NCI-H748 treated with DMSO at 0.1 percent for 48 hours (cell line): ENCODE data around the gene GLCE.

Source experiments
- DNase-seq: peaks from one replicate; lab custom pipeline; 2025; lab: John Stamatoyannopoulos, UW

The GLCE gene

DNA sequence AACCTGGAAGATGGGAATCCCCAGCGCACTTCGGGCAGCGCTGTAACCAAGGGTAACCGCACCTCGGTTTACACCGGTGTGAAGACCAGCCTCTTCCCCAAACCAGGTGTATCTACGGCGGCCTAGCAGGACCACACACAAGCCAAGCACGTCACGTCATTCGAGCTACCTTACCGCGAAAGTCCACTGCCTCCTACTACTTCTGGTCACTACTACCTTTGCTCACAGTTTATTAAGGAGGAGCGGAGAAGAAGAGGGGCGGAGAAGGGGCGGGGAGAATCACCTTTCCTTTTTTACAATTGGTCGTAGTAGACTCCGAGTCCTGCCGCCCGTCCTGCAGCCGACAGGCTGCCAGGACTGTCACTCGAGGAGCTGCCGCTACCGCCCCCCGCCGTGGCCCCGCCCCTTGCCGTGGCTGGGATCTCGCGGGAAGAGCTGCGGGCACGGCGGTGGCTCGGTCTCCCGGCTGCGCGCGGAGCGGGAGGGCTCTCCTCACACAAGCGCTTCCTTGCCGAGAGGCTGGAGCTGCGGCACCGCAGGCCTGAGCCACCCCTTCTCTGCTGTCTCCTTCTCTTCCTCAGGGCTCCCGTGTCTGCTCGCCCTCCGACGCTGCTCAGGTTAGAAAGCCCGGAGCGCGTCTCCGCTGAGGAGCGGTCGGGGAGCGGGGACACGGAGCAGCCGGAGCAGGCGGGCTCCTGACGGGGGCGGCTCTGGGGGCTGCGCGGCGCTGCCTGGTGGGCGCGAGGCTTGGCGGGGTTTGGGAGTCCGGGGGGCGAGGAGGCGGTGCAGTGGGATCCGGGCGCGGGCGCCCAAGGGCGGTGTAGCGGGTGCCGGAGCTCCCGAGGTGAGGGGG lies at the start of gene GLCE:
Gene GLCE, plus strand, starts transcription at position 495 of the 853 bp plus-strand sequence. CDS start 95,172 bp downstream, outside the sequence.
- DNase-seq = peak; percentile 85

DNA sequence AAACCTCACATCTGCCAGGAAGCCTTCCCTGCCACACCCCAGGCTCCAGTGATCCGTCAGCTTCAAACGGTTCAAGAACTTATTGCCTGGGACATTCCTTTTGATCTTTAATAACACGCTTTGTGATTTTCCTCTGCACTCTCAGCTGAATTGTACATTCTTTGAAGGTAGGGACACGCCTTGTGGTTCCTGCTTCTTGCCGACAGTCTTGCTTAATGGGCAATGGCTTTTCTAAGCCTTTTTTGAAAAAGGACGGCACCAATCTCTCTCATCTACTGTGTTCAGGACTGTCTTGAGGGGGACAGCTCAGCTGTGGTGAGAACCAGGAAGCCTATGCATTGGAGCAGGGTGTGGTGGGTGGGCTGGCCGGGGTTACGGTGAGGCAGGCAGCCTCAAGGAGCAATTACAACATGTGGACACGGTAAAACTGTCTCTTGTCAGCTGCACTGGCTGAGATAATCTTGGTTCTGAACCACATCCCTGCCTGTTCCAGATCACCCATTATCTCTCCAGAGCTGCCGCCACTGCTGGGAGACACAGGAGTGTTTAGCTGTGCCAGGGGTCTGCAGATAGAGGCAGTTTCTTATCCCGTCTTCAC lies 46.0 kb upstream of the GLCE start:
- DNase-seq = no peak

DNA sequence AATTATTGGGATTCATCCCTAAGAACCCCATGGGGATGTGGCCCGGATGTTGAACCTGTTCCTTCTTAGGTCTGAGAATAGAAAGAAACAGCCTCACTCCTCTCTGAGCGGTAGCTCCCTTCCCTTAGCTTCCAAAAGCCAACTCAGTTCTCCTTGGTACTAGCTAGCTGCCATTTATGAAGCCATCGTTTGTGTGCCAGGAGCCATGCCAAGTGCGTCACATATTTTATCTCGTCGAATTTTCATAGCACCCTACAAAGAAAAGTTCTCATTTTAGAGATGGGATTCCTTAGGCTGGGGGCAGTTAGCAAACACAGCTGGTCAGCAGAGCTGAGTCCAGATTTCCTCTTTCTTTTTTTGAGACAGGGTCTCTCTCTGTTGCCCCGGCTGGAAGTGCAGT lies 45.4 kb upstream of the GLCE start:
- no peak for DNase-seq

DNA sequence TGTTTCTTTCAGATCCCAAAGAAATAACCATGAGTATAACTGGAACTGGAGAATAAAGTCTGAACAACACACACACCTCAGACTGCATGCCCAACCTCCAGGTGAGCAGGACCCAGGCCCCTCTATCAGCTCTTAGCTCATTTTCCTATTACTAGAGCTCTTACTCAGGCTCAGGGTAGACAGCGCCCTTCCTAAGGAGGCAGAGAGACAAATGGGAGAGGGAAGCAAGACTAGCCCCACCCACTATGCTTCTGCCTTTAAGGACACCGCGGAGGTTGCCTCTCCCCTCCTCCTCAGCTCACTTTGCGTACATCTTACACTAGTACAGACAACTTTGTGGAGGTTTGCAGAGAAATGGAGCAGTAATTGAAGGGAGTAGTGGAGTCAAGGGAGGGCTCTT lies 44.0 kb upstream of the GLCE start:
- DNase-seq = no peak

DNA sequence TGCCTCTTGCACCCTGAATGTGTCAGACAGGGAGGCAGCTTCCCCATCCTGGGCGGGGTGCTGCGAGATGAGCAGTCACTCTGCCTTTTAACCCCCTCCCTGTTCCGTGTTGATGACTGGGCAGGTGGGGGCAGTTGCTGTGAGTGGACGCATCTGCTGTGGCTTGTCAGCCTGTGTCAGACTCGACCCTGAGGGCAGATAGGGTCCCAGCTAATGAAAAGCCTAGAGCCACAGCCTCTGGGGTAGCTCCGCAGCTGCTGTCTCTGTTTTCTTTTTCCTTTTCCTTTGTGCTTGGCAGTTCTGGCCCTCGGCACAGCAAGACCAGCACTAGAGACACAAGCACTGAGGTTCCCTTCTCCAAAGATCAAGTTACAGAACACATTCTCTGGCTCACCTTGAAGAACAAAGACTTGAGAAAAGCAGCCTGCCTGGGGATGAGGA lies 43.0 kb upstream of the GLCE start:
- DNase-seq = no peak

DNA sequence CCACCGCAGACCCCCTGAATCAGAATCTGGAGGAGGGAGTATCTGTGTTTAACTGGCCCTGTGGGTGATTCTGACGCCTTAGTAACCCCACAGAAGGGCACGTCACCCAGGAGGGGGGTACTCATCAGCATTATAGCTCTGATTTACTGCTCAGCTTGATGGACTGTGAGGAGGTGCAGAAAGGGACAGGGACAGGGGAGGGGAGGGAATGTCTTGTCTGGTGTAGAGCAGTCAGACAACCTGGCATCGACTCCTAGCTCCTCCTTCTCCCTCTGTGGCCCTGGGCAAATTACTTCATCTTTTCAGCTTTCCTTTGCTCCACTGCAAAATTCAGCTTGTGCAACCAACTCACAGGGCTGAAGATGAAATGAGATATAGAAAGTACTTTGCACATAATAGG lies 42.3 kb upstream of the GLCE start:
- no peak for DNase-seq

DNA sequence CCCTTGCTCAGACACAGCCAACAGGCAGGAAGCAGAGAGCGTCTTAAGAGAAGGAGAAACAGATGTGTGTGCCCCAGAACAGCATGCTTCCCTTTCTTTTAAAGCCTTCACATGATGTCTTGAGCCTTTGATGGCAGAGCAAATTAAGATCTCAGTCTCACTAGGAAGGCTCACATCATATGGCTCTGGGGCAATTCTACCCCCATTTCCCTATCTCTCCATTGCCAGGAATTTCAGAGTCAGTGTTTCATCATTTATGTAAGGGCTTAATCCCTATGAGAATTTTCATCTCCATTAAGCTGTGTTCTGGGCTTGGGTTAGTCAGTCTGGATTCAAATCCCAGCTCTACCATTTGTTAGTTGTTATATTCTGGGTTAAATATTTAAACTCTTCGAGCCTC lies 41.4 kb upstream of the GLCE start:
- DNase-seq = no peak

DNA sequence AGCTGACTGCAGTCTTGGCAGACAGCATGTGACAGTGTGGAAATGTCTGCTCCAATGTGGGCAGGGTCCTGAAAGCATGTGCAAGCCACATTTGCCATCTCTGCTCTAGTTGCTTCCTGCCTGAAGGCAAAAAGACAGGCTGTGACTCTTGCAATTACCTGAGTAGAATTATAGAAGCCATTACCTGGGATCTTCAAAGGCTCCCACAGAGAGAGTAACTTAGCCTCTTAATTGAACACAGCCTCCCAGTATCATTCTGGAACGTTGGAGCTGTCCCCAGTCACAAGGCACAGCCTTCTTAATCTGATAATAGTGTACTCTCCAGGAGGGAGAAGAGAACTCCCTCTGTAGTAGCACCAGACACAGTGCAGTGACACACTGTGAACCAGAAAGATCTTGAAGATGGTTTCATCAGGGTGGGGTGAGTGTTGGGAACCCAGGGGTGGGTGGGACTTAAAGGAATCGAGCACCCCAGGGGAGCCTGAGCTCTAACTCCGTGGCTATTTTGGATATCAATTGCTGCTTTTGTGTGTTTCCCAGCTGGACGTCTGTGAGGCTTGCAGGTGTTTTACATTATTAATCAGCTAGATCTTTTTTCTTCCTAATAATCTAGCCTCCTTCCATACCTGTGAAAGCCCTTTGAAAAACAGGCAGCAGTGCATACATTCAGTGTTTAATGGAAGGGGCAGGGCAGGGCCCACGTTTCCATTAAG lies 40.6 kb upstream of the GLCE start:
- no peak for DNase-seq

DNA sequence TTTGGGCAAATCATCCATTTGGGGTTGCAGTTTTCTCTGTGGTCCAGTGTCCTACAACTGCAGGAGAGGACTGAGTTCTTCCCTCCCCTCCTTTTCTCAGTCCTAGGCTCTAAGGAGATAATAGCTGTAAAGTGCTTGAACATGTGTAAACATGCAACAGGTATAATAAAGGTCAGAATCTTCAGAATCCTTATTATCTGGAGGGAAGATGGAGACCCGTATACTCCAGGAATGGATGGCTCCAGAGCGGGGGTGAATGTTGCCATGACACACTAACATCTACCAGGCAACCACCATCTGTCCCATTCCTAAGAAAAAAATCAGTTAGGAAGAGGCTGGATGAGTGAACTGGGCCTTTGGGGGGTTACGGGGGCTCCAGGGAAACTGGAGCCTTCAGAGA lies 39.7 kb upstream of the GLCE start:
- no peak for DNase-seq

DNA sequence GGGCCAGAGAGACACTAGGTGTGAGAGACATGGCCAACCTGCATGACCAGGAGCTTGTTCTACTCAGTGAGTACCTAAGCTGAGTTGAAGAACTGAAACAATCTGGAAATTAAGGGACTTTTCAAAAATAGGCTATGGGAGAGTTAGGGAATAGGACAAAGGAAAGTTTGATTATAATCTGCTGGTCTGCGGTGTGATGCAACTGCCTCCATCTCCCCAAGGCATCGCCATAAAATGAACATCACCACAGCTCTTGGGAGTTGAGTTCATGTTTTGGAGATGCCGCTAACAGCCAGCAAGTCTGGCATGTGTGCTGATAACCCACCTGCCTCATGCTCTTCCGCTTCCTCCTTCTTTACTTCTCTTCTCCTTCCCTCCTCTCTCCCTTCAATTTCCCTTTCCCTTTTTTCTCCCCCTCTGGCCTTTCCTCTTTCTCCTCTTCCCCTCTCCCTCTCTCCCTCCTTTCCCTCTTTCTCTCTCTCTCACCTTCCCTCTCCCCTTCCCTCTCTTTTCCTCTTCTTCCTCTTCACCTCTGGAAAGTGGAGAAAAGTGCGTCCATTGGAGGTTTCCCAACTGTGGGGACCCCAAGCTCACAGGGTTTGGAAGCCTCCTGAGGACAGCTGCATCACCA lies 39.1 kb upstream of the GLCE start:
- DNase-seq = no peak

DNA sequence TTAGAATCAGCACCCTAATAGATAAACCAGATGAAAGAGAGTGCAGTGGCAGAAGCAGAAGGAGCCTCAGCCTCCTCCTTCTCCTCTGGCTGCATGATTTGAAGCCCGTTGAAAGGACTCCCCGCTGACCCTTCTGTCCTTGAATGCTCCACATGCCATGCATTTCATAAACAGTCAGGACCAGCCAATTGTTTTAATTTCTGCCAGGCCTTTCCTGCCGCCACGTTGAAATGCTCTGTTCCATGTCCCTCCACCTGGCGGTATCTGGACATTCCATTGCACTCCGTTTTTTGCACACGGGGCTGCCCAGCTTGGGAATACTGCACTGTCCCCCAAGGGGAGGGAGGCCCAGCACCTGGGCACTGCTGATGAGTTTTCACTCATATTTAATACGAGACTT lies 35.2 kb upstream of the GLCE start:
- DNase-seq = no peak

DNA sequence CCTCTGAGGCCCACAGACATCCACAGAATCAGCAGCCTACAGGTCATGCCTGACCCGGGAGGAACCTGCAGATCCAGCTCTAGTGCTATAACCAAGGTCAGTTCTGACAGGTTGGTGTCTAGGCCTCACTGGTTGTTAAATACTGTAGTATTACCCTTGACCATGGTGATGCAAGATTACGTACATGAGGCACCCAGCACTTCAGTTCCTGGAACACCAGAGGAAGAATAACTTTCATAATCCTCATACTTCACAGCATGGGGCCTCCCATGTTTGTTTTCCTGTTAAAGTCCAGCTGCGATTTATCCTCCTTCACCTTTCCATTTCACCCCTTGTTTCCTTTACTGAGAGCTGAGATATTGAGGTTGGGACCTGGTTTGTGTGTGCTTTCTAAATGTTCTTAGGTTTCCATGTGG lies 34.4 kb upstream of the GLCE start:
- DNase-seq = no peak

DNA sequence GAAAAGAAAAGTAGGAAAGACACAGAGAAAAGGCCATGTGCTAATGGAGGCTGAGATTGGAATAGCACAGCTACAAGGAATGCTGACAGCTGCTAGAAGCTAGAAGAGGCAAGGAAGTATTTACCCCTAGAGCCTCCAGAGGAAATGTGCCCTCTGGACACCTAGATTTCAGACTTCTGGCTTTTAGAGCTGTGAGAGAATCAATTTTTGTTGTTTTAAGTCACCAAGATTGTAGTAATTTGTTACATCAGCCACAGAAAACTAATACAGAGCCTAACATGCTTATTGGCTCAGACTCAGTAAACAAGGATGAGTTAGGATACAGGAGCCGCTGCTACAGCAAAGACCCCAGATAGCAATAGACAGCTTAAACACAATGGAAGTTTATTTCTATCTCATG lies 33.1 kb upstream of the GLCE start:
- DNase-seq = no peak

DNA sequence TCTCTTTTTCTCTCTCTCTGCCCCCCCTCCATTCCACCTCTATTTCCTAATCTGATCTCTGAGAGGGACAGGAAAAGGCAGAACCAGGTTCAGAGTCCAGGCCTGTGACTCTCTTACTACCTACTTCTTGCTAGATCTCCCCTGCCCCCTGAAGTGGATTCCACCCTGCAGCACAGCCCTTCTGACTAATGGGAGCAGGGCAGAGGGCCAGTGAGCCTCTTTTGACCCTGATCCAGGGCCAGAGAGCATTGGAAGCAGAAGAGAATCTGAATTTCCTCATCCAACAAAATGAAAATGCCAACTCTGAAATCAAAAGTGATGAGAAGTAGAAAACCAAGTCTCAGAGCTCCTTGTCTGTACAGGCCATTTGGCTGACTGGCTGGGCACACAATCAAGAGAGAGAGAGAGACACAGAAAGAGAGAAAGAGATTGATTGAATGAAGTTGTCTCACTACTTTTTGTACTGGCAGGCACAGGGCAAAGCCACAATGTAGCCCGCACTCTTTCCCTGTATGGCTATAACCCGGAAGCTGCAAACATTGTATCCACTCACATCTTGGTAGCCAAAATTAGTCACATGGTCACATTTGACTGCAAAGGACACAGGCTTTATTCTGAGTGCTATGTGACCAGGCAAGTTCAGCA lies 31.6 kb upstream of the GLCE start:
- DNase-seq = no peak

DNA sequence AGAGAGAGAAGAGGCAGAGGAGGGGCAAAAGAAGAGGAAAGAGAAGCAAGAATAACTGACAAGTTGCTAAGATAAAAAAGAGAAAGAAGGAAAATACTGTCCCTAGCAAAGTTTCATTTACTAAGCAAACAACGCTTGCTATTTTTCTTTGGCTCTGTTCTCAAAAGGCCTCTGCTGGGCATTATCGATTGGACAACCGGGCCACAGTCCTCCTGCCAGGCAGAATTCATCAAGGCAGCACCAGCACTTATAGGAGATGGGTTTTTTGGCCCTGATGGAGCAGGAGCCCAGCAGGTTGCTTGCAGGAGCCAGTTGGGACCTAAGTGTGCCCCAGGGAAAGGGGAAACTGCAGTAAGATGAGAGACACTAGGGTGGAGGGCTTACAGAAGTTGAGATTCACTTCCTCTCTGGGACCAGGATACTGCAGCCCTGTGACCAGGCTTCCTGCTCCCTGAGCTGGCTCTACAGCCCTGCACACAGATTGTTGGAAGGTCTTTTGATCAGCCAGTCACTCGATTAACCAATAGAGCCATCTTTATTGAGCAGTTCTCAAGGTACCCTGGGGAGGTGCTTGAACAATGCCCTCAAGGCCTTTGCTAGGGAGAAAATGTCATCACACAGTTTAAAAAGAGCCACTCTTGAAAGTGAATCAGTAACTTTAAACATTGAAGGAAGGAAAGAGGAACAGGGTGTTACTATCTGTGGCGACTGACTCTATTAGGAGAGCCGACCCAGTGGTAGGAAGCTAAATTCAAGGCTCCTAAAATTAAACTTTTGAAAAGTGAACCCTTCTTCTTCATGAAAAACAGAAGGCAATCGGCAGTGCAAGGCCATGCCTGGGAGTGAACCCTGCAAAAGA lies 28.8 kb upstream of the GLCE start:
- no peak for DNase-seq

DNA sequence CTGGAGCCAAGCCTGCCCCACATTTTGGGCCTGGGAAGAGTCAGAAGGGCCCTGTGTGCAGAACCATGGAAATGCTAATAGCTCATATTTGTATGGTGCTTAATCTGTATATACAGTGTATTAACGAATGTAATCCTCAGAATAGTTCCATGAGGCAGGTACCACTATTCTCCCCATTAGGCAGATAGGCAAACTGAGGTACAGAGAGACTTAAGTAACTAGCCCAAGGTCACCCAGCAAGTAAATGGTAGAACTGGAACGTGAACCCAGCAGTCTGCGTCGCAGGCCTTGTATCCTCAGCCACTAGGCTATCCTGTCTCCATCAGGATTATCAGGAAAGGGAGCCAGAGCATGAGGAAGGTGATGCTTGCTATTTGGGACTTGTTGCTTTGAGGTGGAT lies 28.0 kb upstream of the GLCE start:
- no peak for DNase-seq

DNA sequence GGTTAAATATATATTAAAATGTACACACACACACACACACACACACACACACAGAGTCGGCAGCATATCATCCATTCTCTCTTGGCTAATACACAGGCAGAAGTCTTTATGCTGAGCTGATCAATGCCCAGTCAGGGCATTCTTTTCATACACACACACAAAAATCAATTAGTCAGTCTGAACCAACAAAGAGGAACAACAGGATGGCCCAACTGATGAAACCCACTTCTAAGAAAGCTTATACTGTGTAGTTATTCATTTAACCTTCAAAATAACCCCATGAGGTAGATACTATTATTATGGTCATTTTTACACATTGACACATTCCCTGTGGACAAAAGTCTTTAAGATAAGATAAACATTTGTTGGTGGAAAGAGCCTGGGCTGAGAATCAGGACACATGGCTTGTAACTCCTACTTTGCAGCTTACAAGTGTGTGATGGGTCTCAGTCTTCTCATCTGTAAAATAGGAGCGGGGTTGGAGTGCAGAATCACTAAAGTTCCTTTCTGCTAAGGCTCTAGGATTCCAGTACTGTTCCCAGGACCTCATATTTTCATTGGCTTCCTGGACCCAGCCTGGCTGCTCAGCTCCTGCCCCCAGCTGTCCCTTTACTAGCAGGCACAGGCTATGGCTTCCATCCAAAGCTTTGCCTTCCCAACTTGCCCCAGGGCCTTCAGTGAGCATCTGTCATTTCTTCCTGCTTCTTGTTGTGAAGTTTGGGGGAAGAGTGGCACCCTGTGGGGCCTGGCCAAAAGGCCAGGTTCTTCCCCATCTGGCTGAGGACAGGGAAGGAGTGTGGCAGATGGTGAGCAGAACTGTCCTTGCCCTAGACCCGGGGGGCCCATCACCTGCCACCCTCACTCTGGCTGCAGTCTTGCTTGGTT lies 27.2 kb upstream of the GLCE start:
- DNase-seq = no peak

DNA sequence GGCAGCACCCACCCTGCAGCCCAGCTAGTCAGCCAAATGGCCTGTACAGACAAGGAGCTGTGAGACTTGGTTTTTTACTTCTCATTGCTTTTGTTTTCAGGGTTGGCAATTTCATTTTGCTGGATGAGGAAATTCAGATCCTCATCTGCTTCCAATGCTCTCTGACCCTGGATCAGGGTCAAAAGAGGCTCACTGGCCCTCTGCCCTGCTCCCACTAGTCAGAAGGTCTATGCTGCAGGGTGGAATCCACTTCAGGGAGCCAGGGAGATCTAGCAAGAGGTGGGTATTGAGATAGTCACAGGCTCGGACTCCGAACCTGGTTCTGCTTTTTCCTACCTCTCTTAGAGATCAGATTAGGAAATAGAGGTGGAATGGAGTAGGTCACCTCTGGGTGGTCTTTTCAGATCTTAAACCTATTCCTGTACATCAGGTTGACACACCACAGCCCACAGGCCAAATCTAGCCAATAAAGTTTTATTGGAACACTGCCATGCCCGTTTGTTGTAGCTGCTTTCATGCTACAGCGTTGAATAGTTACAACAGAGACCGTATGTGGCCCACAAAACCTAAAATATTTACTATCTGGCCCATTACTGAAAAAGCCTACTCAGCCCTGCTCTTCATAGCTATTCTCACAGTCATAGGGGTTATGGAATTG lies 26.4 kb upstream of the GLCE start:
- no peak for DNase-seq

DNA sequence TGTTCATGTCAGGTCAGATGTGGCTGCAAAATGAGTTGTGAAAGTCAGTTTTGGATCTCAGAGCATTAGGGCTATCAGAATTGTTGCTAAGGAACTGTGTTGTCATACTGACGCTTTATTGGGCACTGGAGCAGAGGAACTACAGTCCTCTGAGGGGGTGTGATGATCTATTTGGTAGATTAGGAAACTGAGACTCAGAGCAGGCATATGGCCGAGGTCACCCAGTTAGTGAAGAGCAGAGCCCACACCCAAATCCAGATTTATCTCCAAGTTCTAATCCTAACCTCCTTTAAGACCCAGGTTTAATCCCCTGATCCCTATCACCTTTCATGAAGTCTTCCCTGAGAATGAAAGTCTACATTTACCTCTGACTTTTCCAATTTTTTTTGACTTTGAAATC lies 25.6 kb upstream of the GLCE start:
- DNase-seq = no peak

DNA sequence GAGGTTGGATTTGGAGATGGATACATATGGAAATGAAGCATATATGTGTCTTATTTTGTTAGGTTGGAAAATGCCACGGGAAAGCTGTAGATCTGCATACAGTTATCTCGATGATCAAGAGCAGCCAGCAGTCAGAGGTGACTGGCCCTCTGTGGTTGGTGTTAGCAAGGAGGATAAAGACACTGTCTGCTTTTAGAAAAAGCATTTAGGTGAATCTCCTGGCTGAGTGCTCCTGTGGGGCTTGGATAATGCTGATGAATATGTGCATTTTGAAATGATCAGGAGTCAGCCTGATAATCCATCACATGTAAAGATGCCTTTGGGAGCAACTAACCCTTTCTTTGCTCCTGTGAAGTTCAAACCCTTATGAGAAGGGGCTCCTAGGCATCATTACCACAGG lies 24.9 kb upstream of the GLCE start:
- no peak for DNase-seq
